KMS-11 (cell line): ENCODE measurements around the gene CCKAR.

Source experiments
- H2AFZ ChIP-seq: fragments of 200-600 bp; sonication (generic); 2 replicates; pipeline ENCODE4 v1.6.1; 2016; ENCODE audit warnings: antibody characterized with exemption, mixed run types, low read depth
- H3K27ac ChIP-seq: fragments of 200-600 bp; sonication (generic); 2 replicates; pipeline ENCODE4 v1.6.1; 2016; ENCODE audit warnings: mild to moderate bottlenecking, mixed run types
- H3K27me3 ChIP-seq: fragments of 200-600 bp; sonication (generic); 2 replicates; pipeline ENCODE4 v1.6.1; 2017; ENCODE audit warnings: mild to moderate bottlenecking, low read depth, mixed run types, moderate library complexity; ENCODE audit not compliant: insufficient read depth
- H3K36me3 ChIP-seq: fragments of 200-600 bp; sonication (generic); 2 replicates; pipeline ENCODE4 v1.6.1; 2017; ENCODE audit warnings: mild to moderate bottlenecking, mixed run types; ENCODE audit not compliant: insufficient read depth
- H3K4me1 ChIP-seq: fragments of 200-600 bp; sonication (generic); 2 replicates; pipeline ENCODE4 v1.6.1; 2016; ENCODE audit warnings: mild to moderate bottlenecking, low read depth, mixed run types; ENCODE audit not compliant: poor library complexity, severe bottlenecking
- H3K4me2 ChIP-seq: fragments of 200-600 bp; sonication (generic); 2 replicates; pipeline ENCODE4 v1.7.0; 2016; ENCODE audit warnings: mild to moderate bottlenecking, mixed run types
- H3K4me3 ChIP-seq: fragments of 200-600 bp; sonication (generic); IDR thresholded peaks from 2 replicates; pipeline ENCODE4 v1.6.1; 2017; ENCODE audit warnings: low read depth, low read length, mixed read lengths; ENCODE audit not compliant: insufficient read depth
- H3K79me2 ChIP-seq: fragments of 200-600 bp; sonication (generic); 2 replicates; pipeline ENCODE4 v1.6.1; 2016; ENCODE audit warnings: low read depth, mixed run types; ENCODE audit not compliant: insufficient read depth
- H3K9ac ChIP-seq: fragments of 200-600 bp; sonication (generic); 2 replicates; pipeline ENCODE4 v1.6.1; 2016; ENCODE audit warnings: mild to moderate bottlenecking, mixed run types
- H4K20me1 ChIP-seq: fragments of 200-600 bp; sonication (generic); 2 replicates; pipeline ENCODE4 v1.6.1; 2016; ENCODE audit warnings: mild to moderate bottlenecking, mixed run types; ENCODE audit not compliant: insufficient read depth
- TF ChIP-seq, protein P1 (sequence below): fragments of 200-600 bp; sonication (generic); conservative IDR thresholded peaks from 2 replicates; pipeline ENCODE4 v1.6.1; 2017; ENCODE audit warnings: low read depth, mild to moderate bottlenecking, antibody characterized with exemption, low read length, moderate library complexity, mixed read lengths

The CCKAR gene

GRCh38 chr4:26493461-26493860 is 3.2 kb upstream of the CCKAR start:
- no peaks in the 10 kb centered on the region for H4K20me1 ChIP-seq
- no peaks in the 10 kb centered on the region for H3K79me2 ChIP-seq
- no peak overlapping the region for H3K27ac ChIP-seq
- no peak overlapping the region for H3K4me3 ChIP-seq
- no peaks in the 10 kb centered on the region for H3K27me3 ChIP-seq
- H3K4me2 ChIP-seq, result no peak overlapping the region
- H3K4me1 ChIP-seq, result no peaks in the 10 kb centered on the region
- no peak overlapping the region for H3K9ac ChIP-seq
- no peaks in the 10 kb centered on the region for H3K36me3 ChIP-seq
- TF ChIP-seq, protein P1, sequence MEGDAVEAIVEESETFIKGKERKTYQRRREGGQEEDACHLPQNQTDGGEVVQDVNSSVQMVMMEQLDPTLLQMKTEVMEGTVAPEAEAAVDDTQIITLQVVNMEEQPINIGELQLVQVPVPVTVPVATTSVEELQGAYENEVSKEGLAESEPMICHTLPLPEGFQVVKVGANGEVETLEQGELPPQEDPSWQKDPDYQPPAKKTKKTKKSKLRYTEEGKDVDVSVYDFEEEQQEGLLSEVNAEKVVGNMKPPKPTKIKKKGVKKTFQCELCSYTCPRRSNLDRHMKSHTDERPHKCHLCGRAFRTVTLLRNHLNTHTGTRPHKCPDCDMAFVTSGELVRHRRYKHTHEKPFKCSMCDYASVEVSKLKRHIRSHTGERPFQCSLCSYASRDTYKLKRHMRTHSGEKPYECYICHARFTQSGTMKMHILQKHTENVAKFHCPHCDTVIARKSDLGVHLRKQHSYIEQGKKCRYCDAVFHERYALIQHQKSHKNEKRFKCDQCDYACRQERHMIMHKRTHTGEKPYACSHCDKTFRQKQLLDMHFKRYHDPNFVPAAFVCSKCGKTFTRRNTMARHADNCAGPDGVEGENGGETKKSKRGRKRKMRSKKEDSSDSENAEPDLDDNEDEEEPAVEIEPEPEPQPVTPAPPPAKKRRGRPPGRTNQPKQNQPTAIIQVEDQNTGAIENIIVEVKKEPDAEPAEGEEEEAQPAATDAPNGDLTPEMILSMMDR, result no peak
- H2AFZ ChIP-seq, result no peak overlapping the region

- no peaks in the 10 kb centered on the region for H3K4me1 ChIP-seq
- no peak overlapping the region for H3K4me2 ChIP-seq
- no peak overlapping the region for H3K9ac ChIP-seq
- H3K79me2 ChIP-seq, result no peaks in the 10 kb centered on the region
- H3K27me3 ChIP-seq, result no peaks in the 10 kb centered on the region
- H4K20me1 ChIP-seq, result no peaks in the 10 kb centered on the region
- H3K27ac ChIP-seq, result no peak overlapping the region
- TF ChIP-seq, protein P1, result no peak
- H2AFZ ChIP-seq, result no peak overlapping the region
- H3K36me3 ChIP-seq, result no peaks in the 10 kb centered on the region
- no peak overlapping the region for H3K4me3 ChIP-seq
Measured at GRCh38 chr4:26491449-26492170, 1.3 kb upstream of the CCKAR start.

DNA sequence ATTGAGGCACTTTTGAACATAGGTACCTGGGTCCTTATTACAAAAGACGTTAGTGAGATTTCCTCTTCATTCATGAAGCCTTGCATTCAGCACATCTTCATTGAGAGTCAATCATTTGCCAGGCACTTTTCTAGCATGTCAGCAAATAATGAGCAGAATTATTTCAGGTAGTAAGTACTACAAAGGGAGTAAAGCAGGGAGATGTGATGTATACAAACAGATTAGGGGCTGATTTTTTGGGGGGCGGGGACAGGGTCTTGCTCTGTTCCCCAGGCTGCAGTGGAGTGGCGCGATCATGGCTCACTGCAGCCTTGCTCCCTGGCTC is 638 bp upstream of the CCKAR start:
- Histone ChIP-seq H2AFZ (no peak overlapping the region), H3K4me1 (no peaks in the 10 kb centered on the region), H4K20me1 (no peaks in the 10 kb centered on the region), H3K79me2 (no peaks in the 10 kb centered on the region), H3K9ac (no peak overlapping the region), H3K27ac (no peak overlapping the region), H3K4me2 (no peak overlapping the region), H3K27me3 (no peaks in the 10 kb centered on the region), H3K4me3 (no peak overlapping the region), H3K36me3 (no peaks in the 10 kb centered on the region)
- TF ChIP-seq, protein P1, result no peak

- TF ChIP-seq, protein P1, result no peak
- H3K27ac ChIP-seq, result no peak overlapping the region
- H4K20me1 ChIP-seq, result no peaks in the 10 kb centered on the region
- H3K9ac ChIP-seq, result no peak overlapping the region
- H3K27me3 ChIP-seq, result no peaks in the 10 kb centered on the region
- H3K4me1 ChIP-seq, result no peaks in the 10 kb centered on the region
- no peaks in the 10 kb centered on the region for H3K79me2 ChIP-seq
- no peaks in the 10 kb centered on the region for H3K36me3 ChIP-seq
- H3K4me3 ChIP-seq, result no peak overlapping the region
- H3K4me2 ChIP-seq, result no peak overlapping the region
- no peak overlapping the region for H2AFZ ChIP-seq
Measured at GRCh38 chr4:26489101-26489985, 941 bp downstream of the CCKAR start.
